Endodermal cell (in vitro differentiated cells): Measurements from ENCODE around the gene ATAD2B. TPM values are rescaled to one million over a fixed set of nuclear protein-coding genes. Genes with fewer than 3 reads are reported as not detected.

Source experiments
- DNase-seq: peaks from one replicate; pipeline ENCODE4 v3.0.0-alpha.2; 2017
- H3K27ac ChIP-seq: 2 replicates; pipeline ENCODE4 v1.5.1; 2013; ENCODE audit warnings: mild to moderate bottlenecking, low read depth, low read length, moderate library complexity
- H3K27me3 ChIP-seq: 2 replicates; pipeline ENCODE4 v1.6.1; 2013; ENCODE audit warnings: mild to moderate bottlenecking, low read length, moderate library complexity; ENCODE audit not compliant: insufficient read depth, control insufficient read depth, poor library complexity, severe bottlenecking
- H3K36me3 ChIP-seq: 2 replicates; pipeline ENCODE4 v1.7.0; 2013; ENCODE audit warnings: mild to moderate bottlenecking, low read length, moderate library complexity; ENCODE audit not compliant: control insufficient read depth, insufficient read depth
- H3K4me1 ChIP-seq: one replicate; pipeline ENCODE4 v1.7.0; 2013; ENCODE audit warnings: low read length; ENCODE audit not compliant: control insufficient read depth, insufficient read depth
- H3K4me3 ChIP-seq: 2 replicates; pipeline ENCODE4 v1.5.1; 2013; ENCODE audit warnings: mild to moderate bottlenecking, low read length, moderate library complexity
- H3K9ac ChIP-seq: 2 replicates; pipeline ENCODE4 v1.6.1; 2013; ENCODE audit warnings: mild to moderate bottlenecking, low read length, moderate library complexity; ENCODE audit not compliant: poor library complexity, severe bottlenecking; ENCODE audit errors: extremely low read depth
- H3K9me3 ChIP-seq: 2 replicates; pipeline ENCODE4 v1.6.1; 2013; ENCODE audit warnings: mild to moderate bottlenecking, low read length, moderate library complexity; ENCODE audit not compliant: control insufficient read depth
- H3K27ac Mint-ChIP-seq: 2 replicates; pipeline ENCODE4 v1.8.0; 2020; ENCODE audit warnings: mixed read lengths
- H3K27me3 Mint-ChIP-seq: 2 replicates; pipeline ENCODE4 v1.8.0; 2021; ENCODE audit warnings: mild to moderate bottlenecking, mixed read lengths; ENCODE audit not compliant: insufficient read depth
- H3K36me3 Mint-ChIP-seq: 2 replicates; pipeline ENCODE4 v1.8.0; 2020; ENCODE audit warnings: low read depth, mixed read lengths
- H3K4me1 Mint-ChIP-seq: 2 replicates; pipeline ENCODE4 v1.8.0; 2020; ENCODE audit warnings: mixed read lengths
- H3K4me3 Mint-ChIP-seq: 2 replicates; pipeline ENCODE4 v1.8.0; 2020; ENCODE audit warnings: mild to moderate bottlenecking, moderate library complexity, mixed read lengths
- H3K9me3 Mint-ChIP-seq: 2 replicates; pipeline ENCODE4 v1.8.0; 2020; ENCODE audit warnings: mild to moderate bottlenecking, mixed read lengths
- WGBS, 2 experiments: methylation state at CpG; one replicate each; pipeline versions ENCODE4 v1.1.5 to v1.1.7; 2013; ENCODE audit warnings: missing lambda C conversion rate in 2 of 2, mixed read lengths in 1 of 2; ENCODE audit not compliant: insufficient coverage in 1 of 2, insufficient read length in 1 of 2; 5-methylcytosine and 5-hydroxymethylcytosine counted together
- total RNA-seq, 2 donors: library from RNA; stranded (reverse); fragmentation: NEBNext Ultra II Directional in 1 of 2; extraction: Animal tissue kit (Norgen Biotek cat#: 25700) in 1 of 2; gene quantifications; 2 replicates in 1 of 2; 3 replicates in 1 of 2; pipeline ENCODE4 v1.2.1, GENCODE V29; 2021
- TF ChIP-seq, protein P1 (sequence below): fragments of 200-600 bp; sonication (generic); conservative IDR thresholded peaks from 2 replicates; pipeline ENCODE4 v1.5.0; 2021; ENCODE audit warnings: antibody characterized with exemption, mild to moderate bottlenecking

ATAD2B gene
- total RNA-seq, 2 donors from 2014 or later = 18.6 to 20.7 TPM

DNA sequence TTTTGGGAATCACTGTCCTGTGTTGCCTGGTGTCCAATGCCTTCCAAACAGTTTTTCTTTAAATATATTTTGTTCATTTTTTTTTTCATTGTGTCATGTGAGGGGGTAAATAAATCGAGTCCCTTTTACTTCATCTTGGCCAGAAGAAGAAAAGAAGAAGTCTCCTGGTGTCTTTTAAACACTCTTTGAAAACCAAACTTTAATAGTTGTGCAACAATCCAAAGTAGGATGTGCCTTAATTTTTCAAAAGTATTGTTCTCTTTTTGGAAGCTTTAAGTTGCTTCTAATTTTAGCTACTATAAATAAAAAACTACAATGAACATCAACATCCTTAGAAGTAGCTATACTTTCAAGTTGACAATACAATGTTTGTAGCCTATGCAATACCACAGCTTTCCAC, 154.9 kb downstream of the ATAD2B start:
- Histone ChIP-seq H3K36me3 (peaks cover 33% of the 10 kb centered on the region), H3K9ac (no peak overlapping the region), H3K9me3 (peaks cover 14% of the 10 kb centered on the region), H3K4me3 (no peak overlapping the region), H3K4me1 (no peaks in the 10 kb centered on the region), H3K27ac (no peak overlapping the region), H3K27me3 (no peaks in the 10 kb centered on the region)
- 100% methylated on average over 1 of the region's 1 CpG; no CpG with 5 or more reads in 1 of the 2 experiments for WGBS, 2 experiments
- Mint-ChIP-seq H3K9me3 (peaks cover 6% of the 10 kb centered on the region), H3K27ac (no peak overlapping the region), H3K4me1 (no peaks in the 10 kb centered on the region), H3K27me3 (no peaks in the 10 kb centered on the region), H3K36me3 (peaks cover 44% of the 10 kb centered on the region), H3K4me3 (no peak overlapping the region)
- DNase-seq = no peak
- TF ChIP-seq, protein P1, sequence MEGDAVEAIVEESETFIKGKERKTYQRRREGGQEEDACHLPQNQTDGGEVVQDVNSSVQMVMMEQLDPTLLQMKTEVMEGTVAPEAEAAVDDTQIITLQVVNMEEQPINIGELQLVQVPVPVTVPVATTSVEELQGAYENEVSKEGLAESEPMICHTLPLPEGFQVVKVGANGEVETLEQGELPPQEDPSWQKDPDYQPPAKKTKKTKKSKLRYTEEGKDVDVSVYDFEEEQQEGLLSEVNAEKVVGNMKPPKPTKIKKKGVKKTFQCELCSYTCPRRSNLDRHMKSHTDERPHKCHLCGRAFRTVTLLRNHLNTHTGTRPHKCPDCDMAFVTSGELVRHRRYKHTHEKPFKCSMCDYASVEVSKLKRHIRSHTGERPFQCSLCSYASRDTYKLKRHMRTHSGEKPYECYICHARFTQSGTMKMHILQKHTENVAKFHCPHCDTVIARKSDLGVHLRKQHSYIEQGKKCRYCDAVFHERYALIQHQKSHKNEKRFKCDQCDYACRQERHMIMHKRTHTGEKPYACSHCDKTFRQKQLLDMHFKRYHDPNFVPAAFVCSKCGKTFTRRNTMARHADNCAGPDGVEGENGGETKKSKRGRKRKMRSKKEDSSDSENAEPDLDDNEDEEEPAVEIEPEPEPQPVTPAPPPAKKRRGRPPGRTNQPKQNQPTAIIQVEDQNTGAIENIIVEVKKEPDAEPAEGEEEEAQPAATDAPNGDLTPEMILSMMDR = no peak

DNA sequence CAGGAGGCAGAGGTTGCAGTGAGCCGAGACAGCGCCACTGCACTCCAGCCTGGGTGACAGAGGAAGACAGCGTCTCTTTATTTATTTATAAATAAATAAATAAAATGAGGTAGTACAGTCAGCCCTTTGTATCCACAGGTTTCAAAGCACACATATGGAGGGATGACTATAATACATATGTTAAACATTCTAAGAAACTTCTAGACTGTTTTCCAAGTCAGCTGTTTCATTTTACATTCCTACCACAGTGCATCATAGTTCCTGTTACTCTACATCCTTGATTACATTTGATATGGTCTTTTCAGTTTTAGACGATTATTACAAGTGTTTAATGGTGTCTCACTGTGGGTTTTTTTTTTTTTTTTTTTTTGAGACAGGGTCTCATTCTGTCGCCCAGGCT, 157.6 kb downstream of the ATAD2B start:
- Mint-ChIP-seq H3K4me1 (no peaks in the 10 kb centered on the region), H3K27ac (no peak overlapping the region), H3K36me3 (peaks cover 30% of the 10 kb centered on the region), H3K27me3 (no peaks in the 10 kb centered on the region), H3K9me3 (peaks cover 6% of the 10 kb centered on the region), H3K4me3 (no peak overlapping the region)
- WGBS, 2 experiments = 98% methylated on average over 4 of the region's 5 CpGs; no CpG with 5 or more reads in 1 of the 2 experiments
- peaks cover 39% of the 10 kb centered on the region for H3K36me3 ChIP-seq
- no peak overlapping the region for H3K27ac ChIP-seq
- no peak overlapping the region for H3K9ac ChIP-seq
- DNase-seq = no peak
- peaks cover 14% of the 10 kb centered on the region for H3K9me3 ChIP-seq
- TF ChIP-seq, protein P1 = no peak
- no peaks in the 10 kb centered on the region for H3K27me3 ChIP-seq
- H3K4me1 ChIP-seq = no peaks in the 10 kb centered on the region
- H3K4me3 ChIP-seq = no peak overlapping the region

GRCh38 chr2:23767876-23768621, 158.9 kb downstream of the ATAD2B start:
- no peaks in the 10 kb centered on the region for H3K4me1 ChIP-seq
- no peaks in the 10 kb centered on the region for H3K4me1 Mint-ChIP-seq
- no peaks in the 10 kb centered on the region for H3K27me3 ChIP-seq
- H3K9me3 ChIP-seq = peaks cover 14% of the 10 kb centered on the region
- no peak overlapping the region for H3K4me3 Mint-ChIP-seq
- no peak overlapping the region for H3K4me3 ChIP-seq
- no peak overlapping the region for H3K27ac Mint-ChIP-seq
- 86 to 93% methylated on average over 2 to 5 of the region's 5 CpGs for WGBS, 2 experiments
- H3K36me3 ChIP-seq = peaks cover 33% of the 10 kb centered on the region
- TF ChIP-seq, protein P1 = no peak
- DNase-seq = no peak
- no peaks in the 10 kb centered on the region for H3K27me3 Mint-ChIP-seq
- no peak overlapping the region for H3K9ac ChIP-seq
- peaks cover 26% of the 10 kb centered on the region for H3K36me3 Mint-ChIP-seq
- peaks cover 6% of the 10 kb centered on the region for H3K9me3 Mint-ChIP-seq
- no peak overlapping the region for H3K27ac ChIP-seq
